ENCODE measurements around the gene ARHGAP20. TPM values are rescaled to one million over a fixed set of nuclear protein-coding genes. Genes with fewer than 3 reads are reported as not detected.

The ARHGAP20 gene
- total and polyA plus RNA-seq, 2 of the 8 experiments (the other 6 are each of a cell fraction or from before 2014, with no cell fraction given), result 0.05 to 0.28 TPM

DNA sequence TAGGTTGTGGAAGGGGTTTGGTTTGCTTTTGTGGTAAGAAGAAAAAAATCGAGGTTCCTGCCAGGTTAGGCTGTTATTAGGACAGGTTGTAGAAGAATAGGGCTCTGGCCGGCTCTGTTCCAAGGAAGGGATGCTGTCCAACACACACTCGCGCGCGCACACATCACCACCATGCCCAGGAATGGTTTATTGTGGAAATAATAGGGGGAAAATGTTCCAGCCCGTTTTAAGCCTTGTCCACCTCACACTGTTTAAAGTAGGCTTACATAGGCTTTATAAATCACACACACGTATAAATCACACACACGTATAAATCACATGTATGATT is 1.2 kb upstream of the ARHGAP20 start (continued):
- TF ChIP-seq, protein P1, sequence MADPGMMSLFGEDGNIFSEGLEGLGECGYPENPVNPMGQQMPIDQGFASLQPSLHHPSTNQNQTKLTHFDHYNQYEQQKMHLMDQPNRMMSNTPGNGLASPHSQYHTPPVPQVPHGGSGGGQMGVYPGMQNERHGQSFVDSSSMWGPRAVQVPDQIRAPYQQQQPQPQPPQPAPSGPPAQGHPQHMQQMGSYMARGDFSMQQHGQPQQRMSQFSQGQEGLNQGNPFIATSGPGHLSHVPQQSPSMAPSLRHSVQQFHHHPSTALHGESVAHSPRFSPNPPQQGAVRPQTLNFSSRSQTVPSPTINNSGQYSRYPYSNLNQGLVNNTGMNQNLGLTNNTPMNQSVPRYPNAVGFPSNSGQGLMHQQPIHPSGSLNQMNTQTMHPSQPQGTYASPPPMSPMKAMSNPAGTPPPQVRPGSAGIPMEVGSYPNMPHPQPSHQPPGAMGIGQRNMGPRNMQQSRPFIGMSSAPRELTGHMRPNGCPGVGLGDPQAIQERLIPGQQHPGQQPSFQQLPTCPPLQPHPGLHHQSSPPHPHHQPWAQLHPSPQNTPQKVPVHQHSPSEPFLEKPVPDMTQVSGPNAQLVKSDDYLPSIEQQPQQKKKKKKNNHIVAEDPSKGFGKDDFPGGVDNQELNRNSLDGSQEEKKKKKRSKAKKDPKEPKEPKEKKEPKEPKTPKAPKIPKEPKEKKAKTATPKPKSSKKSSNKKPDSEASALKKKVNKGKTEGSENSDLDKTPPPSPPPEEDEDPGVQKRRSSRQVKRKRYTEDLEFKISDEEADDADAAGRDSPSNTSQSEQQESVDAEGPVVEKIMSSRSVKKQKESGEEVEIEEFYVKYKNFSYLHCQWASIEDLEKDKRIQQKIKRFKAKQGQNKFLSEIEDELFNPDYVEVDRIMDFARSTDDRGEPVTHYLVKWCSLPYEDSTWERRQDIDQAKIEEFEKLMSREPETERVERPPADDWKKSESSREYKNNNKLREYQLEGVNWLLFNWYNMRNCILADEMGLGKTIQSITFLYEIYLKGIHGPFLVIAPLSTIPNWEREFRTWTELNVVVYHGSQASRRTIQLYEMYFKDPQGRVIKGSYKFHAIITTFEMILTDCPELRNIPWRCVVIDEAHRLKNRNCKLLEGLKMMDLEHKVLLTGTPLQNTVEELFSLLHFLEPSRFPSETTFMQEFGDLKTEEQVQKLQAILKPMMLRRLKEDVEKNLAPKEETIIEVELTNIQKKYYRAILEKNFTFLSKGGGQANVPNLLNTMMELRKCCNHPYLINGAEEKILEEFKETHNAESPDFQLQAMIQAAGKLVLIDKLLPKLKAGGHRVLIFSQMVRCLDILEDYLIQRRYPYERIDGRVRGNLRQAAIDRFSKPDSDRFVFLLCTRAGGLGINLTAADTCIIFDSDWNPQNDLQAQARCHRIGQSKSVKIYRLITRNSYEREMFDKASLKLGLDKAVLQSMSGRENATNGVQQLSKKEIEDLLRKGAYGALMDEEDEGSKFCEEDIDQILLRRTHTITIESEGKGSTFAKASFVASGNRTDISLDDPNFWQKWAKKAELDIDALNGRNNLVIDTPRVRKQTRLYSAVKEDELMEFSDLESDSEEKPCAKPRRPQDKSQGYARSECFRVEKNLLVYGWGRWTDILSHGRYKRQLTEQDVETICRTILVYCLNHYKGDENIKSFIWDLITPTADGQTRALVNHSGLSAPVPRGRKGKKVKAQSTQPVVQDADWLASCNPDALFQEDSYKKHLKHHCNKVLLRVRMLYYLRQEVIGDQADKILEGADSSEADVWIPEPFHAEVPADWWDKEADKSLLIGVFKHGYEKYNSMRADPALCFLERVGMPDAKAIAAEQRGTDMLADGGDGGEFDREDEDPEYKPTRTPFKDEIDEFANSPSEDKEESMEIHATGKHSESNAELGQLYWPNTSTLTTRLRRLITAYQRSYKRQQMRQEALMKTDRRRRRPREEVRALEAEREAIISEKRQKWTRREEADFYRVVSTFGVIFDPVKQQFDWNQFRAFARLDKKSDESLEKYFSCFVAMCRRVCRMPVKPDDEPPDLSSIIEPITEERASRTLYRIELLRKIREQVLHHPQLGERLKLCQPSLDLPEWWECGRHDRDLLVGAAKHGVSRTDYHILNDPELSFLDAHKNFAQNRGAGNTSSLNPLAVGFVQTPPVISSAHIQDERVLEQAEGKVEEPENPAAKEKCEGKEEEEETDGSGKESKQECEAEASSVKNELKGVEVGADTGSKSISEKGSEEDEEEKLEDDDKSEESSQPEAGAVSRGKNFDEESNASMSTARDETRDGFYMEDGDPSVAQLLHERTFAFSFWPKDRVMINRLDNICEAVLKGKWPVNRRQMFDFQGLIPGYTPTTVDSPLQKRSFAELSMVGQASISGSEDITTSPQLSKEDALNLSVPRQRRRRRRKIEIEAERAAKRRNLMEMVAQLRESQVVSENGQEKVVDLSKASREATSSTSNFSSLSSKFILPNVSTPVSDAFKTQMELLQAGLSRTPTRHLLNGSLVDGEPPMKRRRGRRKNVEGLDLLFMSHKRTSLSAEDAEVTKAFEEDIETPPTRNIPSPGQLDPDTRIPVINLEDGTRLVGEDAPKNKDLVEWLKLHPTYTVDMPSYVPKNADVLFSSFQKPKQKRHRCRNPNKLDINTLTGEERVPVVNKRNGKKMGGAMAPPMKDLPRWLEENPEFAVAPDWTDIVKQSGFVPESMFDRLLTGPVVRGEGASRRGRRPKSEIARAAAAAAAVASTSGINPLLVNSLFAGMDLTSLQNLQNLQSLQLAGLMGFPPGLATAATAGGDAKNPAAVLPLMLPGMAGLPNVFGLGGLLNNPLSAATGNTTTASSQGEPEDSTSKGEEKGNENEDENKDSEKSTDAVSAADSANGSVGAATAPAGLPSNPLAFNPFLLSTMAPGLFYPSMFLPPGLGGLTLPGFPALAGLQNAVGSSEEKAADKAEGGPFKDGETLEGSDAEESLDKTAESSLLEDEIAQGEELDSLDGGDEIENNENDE (IDR thresholded peaks at IDR 0.05; ENCODE audit: insufficient replicate concordance, low read length), result no peak
- TF ChIP-seq SUZ12 (IDR thresholded peaks at IDR 0.05; ENCODE audit: low read length), result peak; percentile 16; the same call in 1 of the 2 replicates

Measured in H1 (cell line).